ENCODE measurements around the gene EGFR. TPM values are rescaled to one million over a fixed set of nuclear protein-coding genes. Genes with fewer than 3 reads are reported as not detected.

The EGFR gene
- total RNA-seq, 1 experiment from 2014 or later: 50.0 TPM

DNA sequence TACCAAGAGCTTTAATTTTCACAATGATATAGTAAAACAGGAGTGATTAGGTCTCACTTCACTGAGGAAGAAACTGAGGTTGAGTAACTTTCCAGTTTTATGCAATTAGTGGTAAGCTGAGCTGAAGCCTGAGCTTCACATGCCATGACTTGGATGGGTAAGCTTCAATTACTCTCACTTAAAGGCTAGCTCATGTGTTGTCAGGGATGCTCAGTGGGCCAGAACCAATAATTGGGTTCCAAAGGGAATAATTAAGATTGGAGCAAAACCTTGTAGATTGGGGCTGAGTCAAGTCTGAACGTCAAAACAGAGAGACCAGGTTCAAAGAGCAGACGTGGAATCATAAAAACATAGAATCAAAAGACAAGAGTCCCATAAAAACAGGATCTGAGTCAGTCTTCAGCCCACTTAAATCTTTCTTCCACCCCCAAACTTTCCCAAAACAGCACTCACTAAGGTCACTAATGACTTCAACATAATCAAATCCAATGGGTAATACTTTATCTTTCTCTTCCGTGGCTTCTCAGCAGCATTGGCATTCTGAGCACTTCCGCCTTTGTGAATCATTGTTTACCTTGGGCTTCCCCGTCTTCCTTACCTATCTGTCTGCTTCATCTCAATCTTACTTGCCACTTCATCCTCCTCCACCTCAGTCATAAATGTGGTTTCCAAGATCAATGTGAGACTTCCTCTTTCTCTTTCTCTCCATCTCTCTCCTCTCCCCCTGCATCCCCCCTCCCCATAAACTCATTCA is 23.0 kb upstream of the EGFR start:
- peak overlapping the region; percentile 66 for H3K4me2 ChIP-seq (ENCODE audit: low read length)
- H3K4me1 ChIP-seq (ENCODE audit: insufficient read depth, low read length): peaks cover 28% of the 10 kb centered on the region
- no peak for TF ChIP-seq EZH2phosphoT487 (IDR thresholded peaks at IDR 0.05; ENCODE audit: borderline replicate concordance, low read length)
- TF ChIP-seq, protein P1, sequence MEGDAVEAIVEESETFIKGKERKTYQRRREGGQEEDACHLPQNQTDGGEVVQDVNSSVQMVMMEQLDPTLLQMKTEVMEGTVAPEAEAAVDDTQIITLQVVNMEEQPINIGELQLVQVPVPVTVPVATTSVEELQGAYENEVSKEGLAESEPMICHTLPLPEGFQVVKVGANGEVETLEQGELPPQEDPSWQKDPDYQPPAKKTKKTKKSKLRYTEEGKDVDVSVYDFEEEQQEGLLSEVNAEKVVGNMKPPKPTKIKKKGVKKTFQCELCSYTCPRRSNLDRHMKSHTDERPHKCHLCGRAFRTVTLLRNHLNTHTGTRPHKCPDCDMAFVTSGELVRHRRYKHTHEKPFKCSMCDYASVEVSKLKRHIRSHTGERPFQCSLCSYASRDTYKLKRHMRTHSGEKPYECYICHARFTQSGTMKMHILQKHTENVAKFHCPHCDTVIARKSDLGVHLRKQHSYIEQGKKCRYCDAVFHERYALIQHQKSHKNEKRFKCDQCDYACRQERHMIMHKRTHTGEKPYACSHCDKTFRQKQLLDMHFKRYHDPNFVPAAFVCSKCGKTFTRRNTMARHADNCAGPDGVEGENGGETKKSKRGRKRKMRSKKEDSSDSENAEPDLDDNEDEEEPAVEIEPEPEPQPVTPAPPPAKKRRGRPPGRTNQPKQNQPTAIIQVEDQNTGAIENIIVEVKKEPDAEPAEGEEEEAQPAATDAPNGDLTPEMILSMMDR (conservative IDR thresholded peaks at IDR 0.05; ENCODE audit: low read depth, low read length): no peak
- TF ChIP-seq EZH2 (IDR thresholded peaks at IDR 0.05; ENCODE audit: low read length, unreplicated experiment): no peak
- no peak overlapping the region for H2AFZ ChIP-seq (ENCODE audit: low read length)
- peak overlapping the region; percentile 91 for H3K27ac ChIP-seq (ENCODE audit: low read length)
- ATAC-seq (peak; percentile 94), DNase-seq (peak; percentile 96)
- no peaks in the 10 kb centered on the region for H3K27me3 ChIP-seq (ENCODE audit: low read length)
- H3K79me2 ChIP-seq (ENCODE audit: low read length): no peaks in the 10 kb centered on the region
- intact Hi-C loops (cut with micrococcal nuclease): loop anchor here (1.0 kb wide), 2 partner anchors 28 to 138 kb away; no protein-coding TSS in a partner anchor
- no peaks in the 10 kb centered on the region for H3K9me3 ChIP-seq (ENCODE audit: low read length)
- BruUV-seq (replicated peaks): no TSS peak
- H3F3A ChIP-seq (ENCODE audit: low read length, unreplicated experiment): peaks cover 4% of the 10 kb centered on the region
- no peaks in the 10 kb centered on the region for H3K36me3 ChIP-seq (ENCODE audit: low read depth, low read length)
- H3K9me2 ChIP-seq (replicated peaks; ENCODE audit: low read length): no peaks in the 10 kb centered on the region
- CTCF ChIA-PET: interaction anchor here (1.0 kb wide), 1 partner anchor 23 kb away, joined by 10 read pairs; the partner anchor contains the start of gene EGFR
- H3K9ac ChIP-seq (ENCODE audit: low read length): peak overlapping the region; percentile 46
- no peaks in the 10 kb centered on the region for H4K20me1 ChIP-seq (ENCODE audit: low read length)
- POLR2A ChIA-PET (ENCODE audit: unreplicated experiment): interaction anchor here (0.8 kb wide), 1 partner anchor 24 kb away, joined by 5 read pairs; the partner anchor contains the start of gene EGFR
- peak overlapping the region; percentile 9; the same call in 1 of the 2 replicates for H3K4me3 ChIP-seq (ENCODE audit: low read length)

DNA sequence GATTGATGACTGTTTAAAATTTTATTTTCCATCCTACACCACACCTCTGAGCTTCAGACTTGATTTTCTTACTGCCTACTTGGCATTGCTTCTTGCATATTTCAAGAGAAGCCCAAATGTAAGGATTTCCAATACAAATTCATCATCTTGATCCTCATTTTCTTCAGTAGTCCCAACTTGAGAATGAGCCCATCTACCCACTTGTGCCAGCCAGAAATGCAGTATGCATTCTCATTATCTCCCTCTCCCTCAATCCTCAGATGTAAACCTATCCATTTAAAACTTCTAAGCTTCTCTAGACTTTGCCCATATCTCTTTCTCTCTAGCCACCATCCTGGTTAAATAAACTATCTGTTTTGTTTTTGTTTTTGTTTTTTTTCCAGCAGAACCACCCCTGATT is 22.4 kb upstream of the EGFR start:
- DNase-seq (no peak), ATAC-seq (peak; percentile 31)
- CTCF ChIA-PET: interaction anchor here (1.0 kb wide), 1 partner anchor 22 kb away, joined by 10 read pairs; the partner anchor contains the start of gene EGFR
- POLR2A ChIA-PET (ENCODE audit: unreplicated experiment): interaction anchor here (0.8 kb wide), 1 partner anchor 23 kb away, joined by 5 read pairs; the partner anchor contains the start of gene EGFR
- BruUV-seq (replicated peaks): no TSS peak
- H3K4me1 ChIP-seq (ENCODE audit: insufficient read depth, low read length): peaks cover 28% of the 10 kb centered on the region
- TF ChIP-seq EZH2 (IDR thresholded peaks at IDR 0.05; ENCODE audit: low read length, unreplicated experiment): no peak
- TF ChIP-seq, protein P1 (conservative IDR thresholded peaks at IDR 0.05; ENCODE audit: low read depth, low read length): no peak
- no peak for TF ChIP-seq EZH2phosphoT487 (IDR thresholded peaks at IDR 0.05; ENCODE audit: borderline replicate concordance, low read length)
- peak overlapping the region; percentile 91 for H3K27ac ChIP-seq (ENCODE audit: low read length)
- no peak overlapping the region for H2AFZ ChIP-seq (ENCODE audit: low read length)
- peaks cover 4% of the 10 kb centered on the region for H3F3A ChIP-seq (ENCODE audit: low read length, unreplicated experiment)
- no peak overlapping the region for H3K4me3 ChIP-seq (ENCODE audit: low read length)
- no peaks in the 10 kb centered on the region for H4K20me1 ChIP-seq (ENCODE audit: low read length)
- H3K9me3 ChIP-seq (ENCODE audit: low read length): no peaks in the 10 kb centered on the region
- no peaks in the 10 kb centered on the region for H3K27me3 ChIP-seq (ENCODE audit: low read length)
- H3K9me2 ChIP-seq (replicated peaks; ENCODE audit: low read length): no peaks in the 10 kb centered on the region
- H3K36me3 ChIP-seq (ENCODE audit: low read depth, low read length): no peaks in the 10 kb centered on the region
- no peaks in the 10 kb centered on the region for H3K79me2 ChIP-seq (ENCODE audit: low read length)
- peak overlapping the region; percentile 55 for H3K9ac ChIP-seq (ENCODE audit: low read length)
- intact Hi-C loops (cut with micrococcal nuclease): loop anchor here (1.0 kb wide), 2 partner anchors 29 to 137 kb away; no protein-coding TSS in a partner anchor
- peak overlapping the region; percentile 46 for H3K4me2 ChIP-seq (ENCODE audit: low read length)

DNA sequence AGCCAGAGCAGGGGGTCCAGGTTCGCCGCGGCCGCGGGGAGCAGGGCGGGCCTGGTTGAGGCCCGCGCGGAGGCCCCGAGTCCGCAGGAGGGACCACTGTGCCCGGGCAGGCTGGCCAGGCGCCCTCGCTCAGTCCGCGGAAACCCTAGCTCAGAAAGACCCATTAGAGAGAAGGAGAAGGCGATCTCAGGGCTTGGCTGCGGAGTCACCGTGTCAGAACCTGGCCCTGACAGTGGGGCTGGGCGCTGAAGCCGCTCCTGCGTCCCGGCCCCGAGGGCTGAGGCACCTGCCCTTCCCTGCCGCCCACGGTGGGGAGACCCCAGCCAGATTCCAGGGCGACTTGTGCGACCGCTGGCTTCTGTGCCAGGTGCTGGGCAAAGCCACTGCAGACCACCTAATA is 14.2 kb upstream of the EGFR start:
- intact Hi-C loops (cut with micrococcal nuclease): no loop called here
- ChIA-PET POLR2A (ENCODE audit: unreplicated experiment) (no interaction called here), CTCF (no interaction called here)
- no peak overlapping the region for H3K27ac ChIP-seq (ENCODE audit: low read length)
- no peak overlapping the region for H3K4me2 ChIP-seq (ENCODE audit: low read length)
- H4K20me1 ChIP-seq (ENCODE audit: low read length): no peaks in the 10 kb centered on the region
- no peaks in the 10 kb centered on the region for H3K9me2 ChIP-seq (replicated peaks; ENCODE audit: low read length)
- TF ChIP-seq EZH2phosphoT487 (IDR thresholded peaks at IDR 0.05; ENCODE audit: borderline replicate concordance, low read length): no peak
- no peak for TF ChIP-seq EZH2 (IDR thresholded peaks at IDR 0.05; ENCODE audit: low read length, unreplicated experiment)
- TF ChIP-seq, protein P1 (conservative IDR thresholded peaks at IDR 0.05; ENCODE audit: low read depth, low read length): no peak
- DNase-seq (no peak), ATAC-seq (no peak)
- no peak overlapping the region for H2AFZ ChIP-seq (ENCODE audit: low read length)
- H3K9me3 ChIP-seq (ENCODE audit: low read length): no peaks in the 10 kb centered on the region
- H3K9ac ChIP-seq (ENCODE audit: low read length): no peak overlapping the region
- no peaks in the 10 kb centered on the region for H3K79me2 ChIP-seq (ENCODE audit: low read length)
- no peaks in the 10 kb centered on the region for H3F3A ChIP-seq (ENCODE audit: low read length, unreplicated experiment)
- no peaks in the 10 kb centered on the region for H3K36me3 ChIP-seq (ENCODE audit: low read depth, low read length)
- BruUV-seq (replicated peaks): no TSS peak
- no peaks in the 10 kb centered on the region for H3K4me1 ChIP-seq (ENCODE audit: insufficient read depth, low read length)
- no peaks in the 10 kb centered on the region for H3K27me3 ChIP-seq (ENCODE audit: low read length)
- no peak overlapping the region for H3K4me3 ChIP-seq (ENCODE audit: low read length)
